GM12878 (cell line): ENCODE measurements around the gene KIF20B.

Experiments
- CEBPB ChIP-seq, 2 experiments: fragments of 150-350 bp in 1 of 2; IDR thresholded peaks; 2 replicates each; pipeline ENCODE4 v1.6.1; 2012 to 2014; ENCODE audit warnings: low read depth in 2 of 2, low read length in 2 of 2, borderline replicate concordance in 1 of 2, inconsistent platforms in 1 of 2
- CHD2 ChIP-seq: IDR thresholded peaks from 2 replicates; pipeline ENCODE4 v1.6.1; 2011; ENCODE audit warnings: low read depth, low read length, improper control_type of control experiment, borderline replicate concordance
- CTCF ChIP-seq, 3 experiments: IDR thresholded peaks in 2 of 3; conservative IDR thresholded peaks in 1 of 3; 2 replicates each; pipeline ENCODE4 v1.5.1; 2011; ENCODE audit warnings: low read depth in 3 of 3, low read length in 3 of 3, mild to moderate bottlenecking in 3 of 3, control low read depth in 2 of 3, moderate library complexity in 2 of 3, inconsistent platforms in 1 of 3, mixed read lengths in 1 of 3; ENCODE audit not compliant: control insufficient read depth in 2 of 3, insufficient read depth in 1 of 3; ENCODE audit errors: extremely low read depth in 1 of 3
- DPF2 ChIP-seq: fragments of 450-650 bp; IDR thresholded peaks from 2 replicates; pipeline ENCODE4 v1.6.1; 2017; ENCODE audit warnings: mild to moderate bottlenecking
- EZH2 ChIP-seq: IDR thresholded peaks from 2 replicates; pipeline ENCODE4 v1.6.1; 2012; ENCODE audit warnings: low read depth, mild to moderate bottlenecking, control low read depth, inconsistent platforms, low read length, borderline replicate concordance; ENCODE audit not compliant: control insufficient read depth
- ZNF24 ChIP-seq: fragments of 450-650 bp; IDR thresholded peaks from 2 replicates; pipeline ENCODE4 v1.6.1; 2017; ENCODE audit warnings: antibody characterized with exemption, mild to moderate bottlenecking

- TF ChIP-seq CHD2 (no peak), CTCF (IDR thresholded peaks at IDR 0.05 in 2 of 3, conservative IDR thresholded peaks at IDR 0.05 in 1 of 3; ENCODE audit: control insufficient read depth in 2 of 3, extremely low read depth in 1 of 3, insufficient read depth in 1 of 3, low read depth in 3 of 3, low read length in 3 of 3) (no peak), CEBPB (IDR thresholded peaks at IDR 0.05; ENCODE audit: borderline replicate concordance in 1 of 2, low read depth in 2 of 2, low read length in 2 of 2) (no peak), EZH2 (no peak), DPF2 (no peak), ZNF24 (no peak)
These were observed 31.4 kb upstream of the KIF20B start for GRCh38 chr10:89669985-89670384.
